NCI-H82 treated with DMSO at 0.1 percent for 48 hours (cell line): ENCODE measurements around the gene CFAP141.

ENCODE experiments used
- DNase-seq: peaks from one replicate; lab custom pipeline; 2025; ENCODE audit not compliant: unreplicated experiment; lab: John Stamatoyannopoulos, UW

CFAP141 gene

GRCh38 chr1:154171880-154172279 is 34.3 kb downstream of the CFAP141 start:
- DNase-seq, result no peak

- no peak for DNase-seq
Measured at GRCh38 chr1:154171223-154171583, 34.9 kb downstream of the CFAP141 start.

- DNase-seq, result peak; percentile 58
Measured at GRCh38 chr1:154170547-154171222, 35.4 kb downstream of the CFAP141 start.

- DNase-seq, result no peak
Measured at GRCh38 chr1:154167461-154167860, 38.7 kb downstream of the CFAP141 start.

- DNase-seq, result no peak
Measured at GRCh38 chr1:154166207-154166606, 39.9 kb downstream of the CFAP141 start.

- no peak for DNase-seq
Measured at GRCh38 chr1:154159554-154159953, 46.6 kb downstream of the CFAP141 start.

GRCh38 chr1:154158307-154159125 is 47.6 kb downstream of the CFAP141 start:
- no peak for DNase-seq

GRCh38 chr1:154157520-154158306 is 48.4 kb downstream of the CFAP141 start:
- DNase-seq, result no peak

- DNase-seq, result no peak
Measured at GRCh38 chr1:154155251-154155650, 50.9 kb downstream of the CFAP141 start.

- no peak for DNase-seq
Measured at GRCh38 chr1:154154534-154155191, 51.5 kb downstream of the CFAP141 start, which contains the start of gene NUP210L. Gene NUP210L, minus strand, starts transcription at chr1:154155073.

- DNase-seq, result no peak
Measured at GRCh38 chr1:154154053-154154452, 52.1 kb downstream of the CFAP141 start.

- no peak for DNase-seq
Measured at GRCh38 chr1:154151311-154151710, 54.8 kb downstream of the CFAP141 start.
